ENCODE results near the gene ADGRV1.

Gene ADGRV1

DNA sequence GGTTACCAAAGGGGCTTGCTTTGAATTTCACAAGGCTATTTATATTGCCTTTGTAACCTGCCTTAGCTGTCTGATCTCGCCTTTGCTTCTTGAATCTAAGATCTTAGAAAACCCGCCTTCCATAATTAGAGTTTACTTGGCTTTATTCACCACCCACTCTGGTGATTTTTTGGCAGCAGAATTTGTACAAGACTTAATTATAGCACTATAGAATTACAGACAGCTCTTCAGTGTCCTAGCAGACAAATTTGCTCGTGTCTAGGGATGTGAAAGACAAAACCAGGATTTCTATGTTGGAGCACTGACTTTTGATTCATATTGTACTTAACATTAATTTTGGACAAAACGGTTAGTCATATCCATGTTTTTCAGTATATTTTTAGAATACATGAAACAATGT, 306.6 kb downstream of the ADGRV1 start:
- DNase-seq (ENCODE audit: low read depth in 3 of 3, low spot score in 1 of 3), result no peak

DNA sequence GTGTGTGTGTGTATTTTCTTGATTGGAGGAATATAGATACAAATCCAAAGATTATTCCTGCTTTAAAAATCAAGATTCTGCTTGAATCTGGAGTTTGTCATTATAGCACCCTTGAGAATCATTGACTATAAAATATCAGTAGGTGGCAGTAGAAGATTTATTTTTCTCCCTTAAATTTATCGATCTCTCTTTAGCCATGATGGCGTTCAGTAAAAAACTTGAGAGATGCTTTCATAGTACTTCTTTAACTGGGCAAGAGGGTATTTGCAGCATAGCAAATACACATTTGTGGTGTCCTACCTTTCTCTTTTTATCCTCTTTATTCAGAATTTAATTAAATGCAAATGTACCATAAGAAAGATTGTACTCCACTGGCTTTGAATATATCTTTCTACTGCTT, 307.7 kb downstream of the ADGRV1 start:
- no peak for DNase-seq (ENCODE audit: low read depth in 3 of 3, low spot score in 1 of 3)

DNA sequence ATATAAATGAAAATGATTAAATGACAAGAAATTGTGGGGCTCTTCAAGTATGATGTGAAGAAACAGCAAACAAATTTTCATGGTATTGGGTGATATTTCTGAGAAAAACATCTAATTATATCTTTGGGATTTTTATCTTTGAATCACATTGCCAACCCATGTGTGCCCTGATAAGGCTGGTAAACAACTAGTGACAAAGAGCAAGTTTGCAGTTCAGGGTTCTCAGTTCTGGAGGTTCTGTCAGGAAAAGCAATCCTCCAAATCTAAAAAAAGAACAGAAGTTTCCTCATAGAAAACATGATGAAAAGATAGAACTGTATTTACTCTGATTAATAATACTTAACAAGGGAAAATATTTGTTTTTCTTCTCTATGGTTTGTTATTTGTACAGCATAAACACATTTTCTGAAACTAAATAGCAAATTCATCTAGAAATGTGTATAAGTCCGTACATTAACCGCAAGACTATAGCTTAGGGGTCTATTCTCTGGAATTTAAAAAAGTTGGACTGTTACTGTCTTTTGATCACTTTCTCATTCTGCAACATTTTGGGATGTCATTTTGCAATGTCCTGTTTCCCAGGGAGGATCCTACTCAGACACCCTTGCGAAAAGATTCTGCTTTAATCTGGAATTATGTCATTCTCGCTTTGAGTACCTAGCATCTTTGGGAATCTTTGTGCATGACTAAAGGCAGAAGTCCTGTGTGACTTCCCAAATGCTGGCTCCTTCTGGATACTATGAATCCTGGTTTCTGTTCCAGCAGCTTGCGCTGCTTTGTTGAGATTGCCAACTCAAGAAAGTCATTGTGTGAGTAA, 308.5 kb downstream of the ADGRV1 start:
- no peak for DNase-seq (ENCODE audit: low read depth in 3 of 3, low spot score in 1 of 3)

DNA sequence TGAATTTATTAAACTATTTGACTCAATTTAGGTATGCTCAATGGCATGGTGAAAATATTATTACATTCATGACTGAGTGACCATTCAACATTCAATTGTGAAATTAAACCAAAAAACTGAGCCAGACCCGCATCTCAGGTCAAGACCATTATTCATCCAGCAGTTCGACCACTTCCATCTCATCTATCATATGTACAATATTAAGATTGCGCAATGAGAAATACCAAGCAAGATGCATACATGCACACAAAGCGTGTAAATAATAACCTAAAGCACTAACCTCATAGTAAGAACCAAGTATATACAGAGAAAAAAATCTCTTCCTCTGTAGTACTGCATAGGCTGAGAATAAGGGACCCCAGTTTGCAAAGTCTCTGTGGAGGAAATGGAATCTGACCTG, 310.2 kb downstream of the ADGRV1 start:
- DNase-seq (ENCODE audit: low read depth in 3 of 3, low spot score in 1 of 3), result no peak

DNA sequence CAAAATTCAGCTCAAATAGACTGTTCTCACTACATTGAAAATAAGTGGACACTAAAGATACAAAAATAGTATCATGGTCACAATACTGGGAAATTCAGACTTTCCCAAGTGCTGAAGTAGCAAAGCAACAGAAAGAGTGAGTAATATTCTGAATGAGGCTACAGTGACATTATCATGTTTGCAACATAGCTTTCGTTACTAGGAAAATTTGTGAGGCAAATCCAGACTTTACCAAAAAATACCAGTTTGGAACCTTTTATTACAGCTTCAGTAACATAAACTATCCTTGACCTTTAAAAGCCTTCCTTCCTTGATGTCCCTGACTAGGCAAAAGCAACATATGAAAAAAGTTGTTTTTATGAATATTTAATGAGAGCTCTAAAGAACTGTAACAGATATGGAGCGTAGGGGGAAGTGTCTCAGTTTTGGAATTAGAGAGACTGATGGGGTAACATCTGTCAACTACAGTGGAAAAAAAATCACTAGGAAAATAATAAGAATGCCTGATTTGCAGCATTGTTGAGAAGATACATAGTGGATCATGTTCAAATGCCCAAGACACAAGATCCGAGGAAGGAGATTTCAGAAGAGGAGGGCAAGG, 312.9 kb downstream of the ADGRV1 start:
- no peak for DNase-seq (ENCODE audit: low read depth in 3 of 3, low spot score in 1 of 3)

DNA sequence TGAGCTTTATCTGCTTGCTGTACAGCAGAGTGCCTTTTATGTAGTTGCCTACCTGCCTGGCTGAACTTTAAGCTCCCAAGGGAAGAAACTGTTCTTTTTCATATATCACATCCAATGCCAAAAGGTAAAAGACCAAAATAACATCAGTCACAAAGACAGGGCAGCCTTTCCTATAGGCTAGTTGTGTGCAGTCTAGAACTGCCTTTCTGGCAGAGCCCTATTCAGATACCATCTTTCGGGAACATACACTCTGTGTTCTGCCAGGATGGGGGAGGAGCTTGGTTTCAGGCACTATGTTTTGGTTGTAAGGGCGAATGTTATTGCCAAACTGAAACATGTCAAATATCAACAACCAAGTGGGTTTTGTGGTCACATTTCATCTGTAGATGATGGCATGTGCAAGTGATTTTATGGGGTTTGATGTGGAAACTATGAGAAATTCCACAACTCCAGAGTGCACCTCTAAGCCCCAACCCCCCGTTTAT, 314.5 kb downstream of the ADGRV1 start:
- DNase-seq (ENCODE audit: low read depth in 3 of 3, low spot score in 1 of 3), result no peak

DNA sequence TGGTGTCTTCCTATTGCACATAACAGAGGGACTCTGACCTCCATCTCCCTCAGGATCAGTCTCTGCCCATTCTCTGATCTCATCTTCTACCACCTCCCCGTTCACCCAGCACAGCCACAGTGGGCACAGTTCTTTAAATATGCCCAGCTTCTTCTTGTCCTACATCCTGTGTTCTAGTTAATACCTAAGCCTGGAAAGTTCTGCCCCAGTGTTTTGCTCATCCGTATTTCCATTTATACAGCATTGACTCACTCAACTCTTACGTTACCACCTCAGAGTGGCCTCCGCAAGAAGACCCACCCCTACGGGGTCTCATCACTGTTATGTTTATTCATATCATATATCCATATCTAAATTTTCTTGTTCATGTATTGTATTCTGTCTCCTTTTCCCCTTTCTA, 315.5 kb downstream of the ADGRV1 start:
- no peak for DNase-seq (ENCODE audit: low read depth in 3 of 3, low spot score in 1 of 3)

DNA sequence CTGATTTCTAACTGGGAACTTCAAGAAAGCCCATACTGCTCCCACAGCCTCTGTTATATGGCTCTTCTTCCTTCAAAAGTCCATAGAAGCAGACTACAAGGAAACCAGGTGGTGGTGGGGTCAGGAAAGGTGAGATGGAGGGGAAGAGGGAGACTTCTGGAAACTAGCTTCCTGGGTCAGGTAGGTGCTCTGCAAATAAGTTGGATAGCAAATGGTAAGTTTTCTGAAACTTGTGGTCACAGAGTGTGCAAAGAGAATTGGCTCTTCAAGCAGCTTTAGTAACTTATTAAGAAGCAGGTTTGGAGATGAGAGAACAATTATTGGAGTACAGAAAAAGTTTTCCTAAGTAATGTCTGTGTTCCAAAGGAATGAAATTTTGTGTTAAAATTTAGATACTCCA, 316.9 kb downstream of the ADGRV1 start:
- no peak for DNase-seq (ENCODE audit: low read depth in 3 of 3, low spot score in 1 of 3)

DNA sequence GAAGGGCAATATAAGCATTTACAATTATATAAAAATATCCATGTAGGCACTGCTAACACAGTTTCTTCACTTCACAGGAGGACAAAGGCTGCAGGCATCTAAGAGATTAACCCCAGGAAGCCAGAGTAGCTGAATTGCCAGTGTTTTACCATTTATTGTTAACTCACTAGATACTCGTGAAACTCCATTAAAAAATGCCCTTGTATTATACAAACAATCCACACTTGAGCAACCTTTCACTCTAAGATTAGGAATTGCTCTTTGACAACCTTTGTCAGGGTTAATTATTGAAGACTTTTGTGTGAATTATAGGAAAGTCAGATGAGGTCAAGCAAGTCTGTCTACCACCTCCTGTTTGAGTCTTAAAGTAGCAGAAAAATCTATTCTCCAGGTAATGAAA, 317.8 kb downstream of the ADGRV1 start:
- DNase-seq (ENCODE audit: low read depth in 3 of 3, low spot score in 1 of 3), result no peak

DNA sequence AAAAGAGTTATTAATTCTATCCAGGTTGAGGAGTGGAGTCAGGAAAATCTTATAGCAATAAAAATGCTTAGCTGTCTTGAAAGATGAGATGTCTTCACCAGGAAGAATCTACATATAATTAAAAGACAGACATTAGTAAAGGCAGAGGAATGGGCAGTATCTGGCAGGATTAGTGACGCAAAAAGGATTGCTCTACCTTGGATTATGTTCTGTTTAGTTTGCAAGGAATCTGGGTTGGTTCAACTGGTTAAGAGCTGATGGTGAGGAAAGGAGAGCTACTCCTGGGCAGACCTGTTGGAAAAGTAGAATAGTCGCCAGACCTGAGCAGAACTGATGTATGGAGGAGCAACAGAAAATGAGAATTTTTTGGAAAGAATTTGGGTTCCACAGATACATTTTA, 318.5 kb downstream of the ADGRV1 start:
- no peak for DNase-seq (ENCODE audit: low read depth in 3 of 3, low spot score in 1 of 3)

DNA sequence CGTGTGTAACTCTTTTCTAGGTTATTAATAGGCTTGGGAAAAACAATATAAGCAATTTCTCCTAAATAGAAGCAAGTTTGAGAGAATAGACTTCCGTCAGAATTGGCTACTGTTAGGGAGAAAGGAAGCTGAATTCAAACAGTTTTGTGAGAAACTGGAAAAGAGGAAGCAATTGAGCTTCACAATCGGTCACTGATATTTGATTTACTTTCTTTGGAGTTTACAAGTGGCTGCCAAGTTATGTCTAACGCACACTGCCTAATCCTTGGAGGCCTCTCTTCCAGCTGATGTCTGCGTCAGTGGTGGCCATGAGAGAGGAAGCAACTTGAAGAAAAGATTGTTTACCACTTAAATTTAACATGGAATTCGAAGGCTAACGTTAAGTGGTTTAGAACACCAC, 319.5 kb downstream of the ADGRV1 start:
- DNase-seq (ENCODE audit: low read depth in 3 of 3, low spot score in 1 of 3), result no peak

DNA sequence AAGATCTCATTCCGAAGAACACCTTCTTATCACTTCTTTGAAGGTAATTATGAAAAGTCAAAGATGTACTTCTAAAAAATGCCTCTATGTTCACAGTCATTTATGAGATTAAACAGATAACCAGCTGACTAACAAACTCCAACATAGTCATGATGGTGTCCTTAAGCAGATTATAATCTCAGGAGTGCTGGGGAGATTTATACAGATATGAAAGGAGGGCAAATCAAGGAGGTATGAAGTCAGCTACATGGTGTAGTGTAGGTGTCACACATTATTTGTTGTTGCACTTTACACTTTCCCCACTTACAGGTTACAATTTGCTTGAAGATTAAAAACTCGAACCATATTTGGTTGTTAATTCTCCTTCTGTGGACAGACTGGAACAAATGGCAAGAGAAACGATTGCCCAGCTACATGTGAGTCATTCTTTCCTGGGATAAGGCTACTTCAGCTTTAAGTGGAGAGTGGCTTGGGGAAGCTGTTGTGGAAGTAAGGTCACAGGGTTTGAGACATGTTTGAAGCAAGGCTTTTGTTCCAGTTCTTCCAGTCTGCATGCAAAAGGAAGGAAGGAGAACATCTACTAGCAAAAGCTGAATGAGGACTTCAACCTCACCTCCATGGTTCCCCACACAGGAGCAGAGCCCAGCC, 320.1 kb downstream of the ADGRV1 start:
- DNase-seq (ENCODE audit: low read depth in 3 of 3, low spot score in 1 of 3), result no peak

DNA sequence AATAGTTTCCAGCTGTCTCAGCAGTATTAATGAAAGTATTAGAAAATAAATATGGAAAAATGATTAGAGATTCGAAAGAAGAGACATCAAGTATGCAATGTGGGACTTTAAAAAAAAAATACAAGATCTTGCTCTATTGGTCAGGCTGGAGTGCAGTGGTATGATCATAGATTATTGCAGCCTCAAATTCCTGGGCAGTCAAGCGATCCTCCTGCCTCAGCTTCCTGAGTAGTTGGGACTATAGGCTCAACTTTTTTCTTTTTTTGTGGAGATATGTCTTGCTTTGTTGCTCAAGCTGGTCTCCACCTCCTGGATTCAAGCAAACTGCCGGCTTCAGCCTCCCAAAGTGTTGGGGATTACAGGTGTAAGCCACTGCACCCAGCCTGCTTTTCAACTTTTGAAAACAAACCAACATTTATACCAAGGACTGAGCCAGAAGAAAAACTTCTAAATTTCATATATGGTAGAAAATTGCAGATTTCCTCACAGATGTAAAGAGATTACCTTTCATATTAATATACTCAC, 323.1 kb downstream of the ADGRV1 start:
- no peak for DNase-seq (ENCODE audit: low read depth in 3 of 3, low spot score in 1 of 3)

DNA sequence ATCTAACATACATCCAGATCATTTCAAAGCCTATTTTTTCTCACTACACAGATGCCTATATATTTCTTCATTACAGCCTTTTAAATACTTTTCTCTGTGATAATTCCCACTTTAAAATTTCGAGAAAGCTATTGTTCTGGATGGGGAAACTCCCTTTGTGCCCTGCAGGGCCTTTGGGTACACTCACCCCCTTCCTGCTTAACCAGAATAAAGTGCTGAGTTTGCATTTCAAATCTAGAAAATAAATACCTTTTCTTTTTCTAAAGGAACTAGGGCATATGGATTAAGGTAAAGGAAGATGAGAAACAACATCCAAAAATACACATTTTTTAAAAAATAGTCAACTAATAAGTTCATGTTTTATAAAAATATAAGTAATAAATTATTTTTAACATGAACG, 323.9 kb downstream of the ADGRV1 start:
- DNase-seq (ENCODE audit: low read depth in 3 of 3, low spot score in 1 of 3), result no peak

DNA sequence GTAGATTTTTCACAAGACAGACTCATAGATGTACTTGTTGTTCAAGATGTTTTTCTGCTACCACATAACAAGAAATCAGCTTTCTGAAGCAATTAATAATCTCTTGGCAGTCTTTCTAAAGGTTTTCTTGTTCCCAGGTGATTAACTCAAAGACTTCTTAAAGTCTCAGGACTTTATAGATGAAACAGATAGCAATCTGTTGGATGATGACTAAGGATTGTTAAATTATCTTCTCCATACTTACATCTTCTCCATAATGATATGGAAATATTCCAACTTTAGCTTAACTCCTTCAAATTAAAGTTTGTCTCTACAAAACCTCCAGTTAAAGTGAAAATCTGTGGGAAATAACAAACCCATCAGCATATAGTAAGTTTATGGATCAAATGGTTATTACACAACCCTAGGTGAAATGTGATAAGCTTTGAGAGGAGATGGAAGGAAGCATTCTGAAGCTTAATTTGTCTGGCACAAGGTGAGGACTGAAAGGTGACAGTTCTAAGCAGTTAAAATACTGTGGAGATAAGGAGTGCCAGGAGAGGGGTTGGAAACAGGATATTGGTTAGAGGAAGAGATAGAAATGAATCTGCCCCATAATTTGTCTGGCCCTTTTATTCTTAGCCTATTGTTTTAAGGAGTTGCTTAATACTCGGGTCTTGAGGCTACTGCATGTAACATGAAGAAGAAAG, 326.7 kb downstream of the ADGRV1 start:
- no peak for DNase-seq (ENCODE audit: low read depth in 3 of 3, low spot score in 1 of 3)

DNA sequence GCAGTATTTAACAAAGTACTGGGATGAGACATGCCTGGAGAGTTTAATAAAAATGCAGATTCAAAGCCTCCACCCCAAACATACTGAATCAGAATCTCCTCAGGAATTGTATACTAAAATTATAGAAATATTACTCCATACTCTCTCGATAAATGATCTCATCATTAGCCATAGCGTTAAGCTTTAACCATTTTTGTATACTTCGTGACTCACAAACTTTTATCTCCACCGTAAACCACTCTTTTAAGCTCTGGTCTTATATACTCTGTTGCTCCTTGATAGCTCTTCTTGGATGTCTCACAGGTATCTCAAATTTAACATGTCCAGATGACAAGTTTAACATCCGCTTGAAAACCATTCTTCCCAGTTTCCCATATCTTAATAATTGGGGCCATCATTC, 327.8 kb downstream of the ADGRV1 start:
- DNase-seq (ENCODE audit: low read depth in 3 of 3, low spot score in 1 of 3), result no peak

DNA sequence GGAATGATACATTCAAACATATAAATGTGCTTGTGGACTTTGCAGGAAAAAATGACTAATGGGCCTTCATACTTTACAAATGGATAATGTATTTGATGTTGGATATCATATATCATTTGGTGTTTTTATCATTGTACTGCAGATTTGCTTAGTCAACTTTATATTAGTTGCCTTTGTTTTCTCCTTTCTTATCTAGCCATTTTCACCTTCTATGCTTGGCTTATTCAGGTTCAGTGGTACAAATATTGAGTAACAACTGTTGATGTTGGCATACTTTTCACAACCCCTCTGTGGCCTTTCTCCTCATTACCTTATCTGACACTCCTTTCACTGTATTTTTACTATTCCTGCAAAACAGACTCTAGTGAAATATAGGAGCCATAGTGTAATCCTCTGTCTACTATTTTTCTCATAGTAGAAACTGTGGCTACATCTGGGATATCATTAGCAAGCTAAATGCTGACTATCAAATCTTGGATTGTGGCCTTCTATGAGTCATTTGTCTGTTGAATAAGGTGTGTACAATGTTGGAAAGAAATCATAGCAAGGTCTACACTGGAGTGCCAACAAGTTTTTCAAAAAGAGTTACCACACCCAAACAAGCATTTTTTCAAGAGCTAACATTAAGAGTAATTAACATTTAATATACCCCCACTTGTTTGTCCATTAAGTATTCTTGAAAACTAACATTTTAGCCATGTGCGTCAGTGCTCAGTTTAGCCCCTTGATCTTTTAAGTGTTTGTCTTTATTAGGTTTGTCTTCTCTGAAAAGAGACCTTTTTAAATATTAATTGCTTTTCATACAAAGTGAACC, 330.1 kb downstream of the ADGRV1 start:
- no peak for DNase-seq (ENCODE audit: low read depth in 3 of 3, low spot score in 1 of 3)

DNA sequence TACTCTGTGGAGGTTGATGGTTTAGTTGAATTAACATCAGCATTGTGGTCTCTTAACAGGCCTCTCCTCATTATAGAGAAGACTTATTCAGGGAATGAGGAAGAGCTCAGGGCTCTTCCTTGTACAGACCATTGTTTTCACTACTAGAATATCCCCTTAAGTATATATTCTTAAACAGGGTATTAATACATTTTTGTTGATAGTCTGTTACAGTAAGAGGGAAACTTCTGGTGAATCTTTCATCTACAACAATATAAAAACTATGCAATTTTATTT, 330.7 kb downstream of the ADGRV1 start:
- no peak for DNase-seq (ENCODE audit: low read depth in 3 of 3, low spot score in 1 of 3)

DNA sequence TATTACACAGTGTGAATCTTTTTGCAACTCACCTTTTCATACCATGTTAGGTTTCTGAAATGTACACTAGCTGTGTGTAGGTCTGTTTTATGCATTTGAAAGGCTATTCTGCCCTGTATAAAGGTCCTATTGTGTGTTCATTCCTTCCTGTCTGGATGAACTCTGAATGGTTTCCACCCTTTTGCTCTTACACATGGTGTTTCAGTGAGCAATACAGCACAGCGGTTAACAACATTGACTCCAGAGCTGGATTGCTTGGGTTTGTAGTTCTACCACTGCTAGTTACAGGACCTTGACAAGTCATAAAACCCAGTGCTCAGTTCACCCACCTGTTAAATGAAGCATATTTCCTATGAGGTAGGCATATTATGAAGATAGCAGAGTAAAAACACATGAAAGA, 331.6 kb downstream of the ADGRV1 start:
- no peak for DNase-seq (ENCODE audit: low read depth in 3 of 3, low spot score in 1 of 3)

DNA sequence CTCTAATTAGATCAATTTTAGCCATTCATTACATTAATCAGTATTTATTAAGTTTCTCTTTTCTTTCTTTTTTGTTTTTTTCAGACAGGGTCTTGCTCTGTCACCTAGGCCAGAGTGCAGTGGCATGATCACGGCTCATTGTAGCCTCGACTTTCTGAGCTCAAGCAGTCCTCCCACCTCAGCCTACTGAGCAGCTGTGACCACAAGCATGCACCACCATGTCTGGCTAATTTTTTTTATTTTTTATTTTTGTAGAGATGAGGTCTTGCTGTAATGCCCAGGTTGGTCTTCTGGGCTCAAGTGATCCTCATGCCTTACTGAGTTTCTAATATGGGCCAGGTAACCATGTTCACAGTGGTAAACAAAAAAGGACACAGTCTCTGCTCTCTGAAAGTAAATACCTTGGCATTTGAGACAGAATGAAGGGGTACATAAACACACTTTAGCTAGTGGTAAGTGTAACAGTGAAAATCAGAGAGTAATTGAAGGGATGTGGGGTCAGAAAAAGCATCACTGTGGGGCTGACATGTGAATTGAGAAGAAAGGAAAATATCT, 336.3 kb downstream of the ADGRV1 start:
- DNase-seq (ENCODE audit: low read depth in 3 of 3, low spot score in 1 of 3), result no peak

DNA sequence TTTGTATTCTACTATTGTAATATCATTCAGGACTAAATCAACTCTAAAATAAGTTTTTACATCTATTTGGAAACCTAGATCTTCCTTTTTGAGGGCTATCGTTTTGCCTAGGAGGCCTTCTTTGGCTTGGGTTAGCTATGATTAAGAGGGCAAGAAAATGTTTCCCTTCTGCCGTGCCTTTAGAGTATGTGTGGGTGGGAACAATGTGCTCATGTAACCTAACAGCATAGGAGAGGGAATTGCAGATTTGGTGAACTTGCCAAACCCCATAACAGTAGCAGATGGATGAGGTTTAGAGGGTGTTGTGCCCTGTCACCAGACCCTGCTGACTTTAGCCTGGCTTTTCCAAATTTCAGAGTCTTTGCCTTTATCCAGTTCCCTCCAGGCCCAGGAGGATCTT, 339.0 kb downstream of the ADGRV1 start:
- DNase-seq (ENCODE audit: low read depth in 3 of 3, low spot score in 1 of 3), result no peak
